Measurements from ENCODE around the gene TMEM255B. TPM values are rescaled to one million over a fixed set of nuclear protein-coding genes. Genes with fewer than 3 reads are reported as not detected.

TMEM255B gene
- total RNA-seq, 2 donors from 2014 or later, result 3.0 to 4.2 TPM

GRCh38 chr13:113791226-113791625 is 32.2 kb downstream of the TMEM255B start:
- no peak overlapping the region for H3K4me3 ChIP-seq
- intact Hi-C loops (cut with DNase I), result no loop called here
- no peaks in the 10 kb centered on the region for H3K4me1 ChIP-seq
- H3K9ac ChIP-seq (ENCODE audit: low read depth in 2 of 2, low read length in 2 of 2), result no peak overlapping the region
- no peaks in the 10 kb centered on the region for H3K36me3 ChIP-seq
- no peaks in the 10 kb centered on the region for H3K27me3 ChIP-seq
- H3K9me3 ChIP-seq, result no peaks in the 10 kb centered on the region
- no peak for DNase-seq
- TF ChIP-seq, protein P1, sequence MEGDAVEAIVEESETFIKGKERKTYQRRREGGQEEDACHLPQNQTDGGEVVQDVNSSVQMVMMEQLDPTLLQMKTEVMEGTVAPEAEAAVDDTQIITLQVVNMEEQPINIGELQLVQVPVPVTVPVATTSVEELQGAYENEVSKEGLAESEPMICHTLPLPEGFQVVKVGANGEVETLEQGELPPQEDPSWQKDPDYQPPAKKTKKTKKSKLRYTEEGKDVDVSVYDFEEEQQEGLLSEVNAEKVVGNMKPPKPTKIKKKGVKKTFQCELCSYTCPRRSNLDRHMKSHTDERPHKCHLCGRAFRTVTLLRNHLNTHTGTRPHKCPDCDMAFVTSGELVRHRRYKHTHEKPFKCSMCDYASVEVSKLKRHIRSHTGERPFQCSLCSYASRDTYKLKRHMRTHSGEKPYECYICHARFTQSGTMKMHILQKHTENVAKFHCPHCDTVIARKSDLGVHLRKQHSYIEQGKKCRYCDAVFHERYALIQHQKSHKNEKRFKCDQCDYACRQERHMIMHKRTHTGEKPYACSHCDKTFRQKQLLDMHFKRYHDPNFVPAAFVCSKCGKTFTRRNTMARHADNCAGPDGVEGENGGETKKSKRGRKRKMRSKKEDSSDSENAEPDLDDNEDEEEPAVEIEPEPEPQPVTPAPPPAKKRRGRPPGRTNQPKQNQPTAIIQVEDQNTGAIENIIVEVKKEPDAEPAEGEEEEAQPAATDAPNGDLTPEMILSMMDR (IDR thresholded peaks at IDR 0.05), result no peak
- no peak overlapping the region for H3K27ac ChIP-seq

- H3K27me3 ChIP-seq, result no peaks in the 10 kb centered on the region
- no peak overlapping the region for H3K4me3 ChIP-seq
- no peak for DNase-seq
- no peaks in the 10 kb centered on the region for H3K9me3 ChIP-seq
- H3K4me1 ChIP-seq, result no peaks in the 10 kb centered on the region
- no peaks in the 10 kb centered on the region for H3K36me3 ChIP-seq
- intact Hi-C loops (cut with DNase I), result no loop called here
- no peak overlapping the region for H3K9ac ChIP-seq (ENCODE audit: low read depth in 2 of 2, low read length in 2 of 2)
- TF ChIP-seq, protein P1 (IDR thresholded peaks at IDR 0.05), result no peak
- no peak overlapping the region for H3K27ac ChIP-seq
Observed at GRCh38 chr13:113791761-113792160, 32.7 kb downstream of the TMEM255B start.

GRCh38 chr13:113792236-113792770 is 33.3 kb downstream of the TMEM255B start:
- no peak for DNase-seq
- H3K9me3 ChIP-seq, result no peaks in the 10 kb centered on the region
- no peaks in the 10 kb centered on the region for H3K36me3 ChIP-seq
- H3K4me3 ChIP-seq, result no peak overlapping the region
- intact Hi-C loops (cut with DNase I), result no loop called here
- TF ChIP-seq, protein P1 (IDR thresholded peaks at IDR 0.05), result no peak
- no peak overlapping the region for H3K9ac ChIP-seq (ENCODE audit: low read depth in 2 of 2, low read length in 2 of 2)
- H3K27me3 ChIP-seq, result no peaks in the 10 kb centered on the region
- H3K4me1 ChIP-seq, result no peaks in the 10 kb centered on the region
- no peak overlapping the region for H3K27ac ChIP-seq

DNA sequence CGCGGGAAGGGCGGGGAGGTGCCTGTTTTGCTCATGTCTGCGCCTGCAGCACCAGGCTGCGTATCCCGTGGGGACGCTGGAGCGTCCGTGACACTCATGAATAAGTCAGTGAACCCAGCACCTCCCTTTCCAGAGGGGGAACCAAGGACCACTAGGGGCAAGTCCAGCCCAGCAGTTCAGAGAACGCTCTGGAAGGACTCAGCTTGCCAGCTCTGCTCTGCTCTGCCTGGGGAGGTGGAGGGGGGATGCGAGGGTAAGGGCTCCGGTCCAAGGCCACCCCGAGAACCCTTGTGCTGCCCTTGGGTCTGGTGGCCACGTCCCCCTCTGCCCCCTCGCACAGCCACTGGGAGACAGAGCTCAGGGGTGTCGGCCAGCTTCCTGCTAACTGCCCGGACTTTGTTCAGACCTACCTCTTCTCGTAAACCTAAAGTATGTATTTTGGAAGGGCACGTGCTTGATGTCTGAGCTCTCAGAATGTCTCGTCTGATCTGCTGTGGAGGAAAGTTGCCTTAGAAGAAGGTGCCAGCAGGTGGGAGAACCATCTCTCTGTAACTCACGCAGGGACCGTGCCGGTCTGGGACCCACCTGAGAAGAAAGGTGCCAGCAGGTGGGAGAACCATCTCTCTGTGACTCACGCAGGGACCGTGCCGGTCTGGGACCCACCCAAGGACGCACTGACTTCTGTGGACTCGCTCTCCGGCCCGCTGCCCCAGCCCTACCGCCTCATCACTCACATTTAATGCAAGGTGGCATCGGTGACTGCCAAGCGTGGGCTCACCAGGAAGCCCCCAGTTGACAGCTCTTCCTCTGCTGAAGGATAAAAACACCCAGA is 34.1 kb downstream of the TMEM255B start:
- H3K4me3 ChIP-seq, result no peak overlapping the region
- TF ChIP-seq, protein P1 (IDR thresholded peaks at IDR 0.05), result no peak
- no peaks in the 10 kb centered on the region for H3K4me1 ChIP-seq
- H3K9ac ChIP-seq (ENCODE audit: low read depth in 2 of 2, low read length in 2 of 2), result no peak overlapping the region
- H3K27me3 ChIP-seq, result no peaks in the 10 kb centered on the region
- no peaks in the 10 kb centered on the region for H3K36me3 ChIP-seq
- no peak overlapping the region for H3K27ac ChIP-seq
- intact Hi-C loops (cut with DNase I), result no loop called here
- DNase-seq, result no peak
- no peaks in the 10 kb centered on the region for H3K9me3 ChIP-seq

DNA sequence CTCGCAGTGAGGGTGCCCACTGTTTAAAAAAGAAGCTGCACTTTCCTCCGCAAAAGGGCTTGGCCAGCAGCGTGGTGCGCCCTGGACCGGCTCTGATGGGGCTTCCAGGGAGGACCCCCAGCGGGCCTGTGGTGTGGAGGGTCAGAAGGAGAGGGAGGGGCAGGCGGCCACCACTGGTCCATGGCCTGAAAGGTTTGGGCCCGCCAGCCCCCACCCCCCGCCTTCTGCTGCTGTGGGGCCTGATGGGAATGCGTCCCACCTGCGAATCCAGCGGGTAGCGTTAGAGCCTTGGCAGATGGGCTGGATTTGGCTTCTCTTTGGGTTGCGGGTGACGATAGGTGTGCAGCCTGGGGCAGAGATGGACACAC is 34.7 kb downstream of the TMEM255B start:
- DNase-seq, result no peak
- TF ChIP-seq, protein P1 (IDR thresholded peaks at IDR 0.05), result no peak

More for the DNA sequence above, 34.7 kb downstream of the TMEM255B start:
- Histone ChIP-seq H3K27me3 (no peaks in the 10 kb centered on the region), H3K27ac (no peak overlapping the region), H3K36me3 (no peaks in the 10 kb centered on the region), H3K4me3 (no peak overlapping the region), H3K9me3 (no peaks in the 10 kb centered on the region), H3K9ac (ENCODE audit: low read depth in 2 of 2, low read length in 2 of 2) (no peak overlapping the region), H3K4me1 (no peaks in the 10 kb centered on the region)
- intact Hi-C loops (cut with DNase I), result no loop called here
